Neural cell (in vitro differentiated cells): ENCODE results near the gene SLC22A23.

Experiments
- CTCF ChIP-seq: fragments of 450-650 bp; IDR thresholded peaks from 2 replicates; pipeline ENCODE4 v1.5.1; 2014; ENCODE audit warnings: antibody characterized with exemption, mild to moderate bottlenecking, moderate library complexity; ENCODE audit not compliant: poor library complexity, severe bottlenecking
- EZH2 ChIP-seq: fragments of 200-600, 300-800 bp; shearing (Covaris generic), sonication (generic); IDR thresholded peaks from 2 replicates; pipeline ENCODE4 v1.6.1; 2014; ENCODE audit warnings: antibody characterized with exemption, low read length, borderline replicate concordance, mild to moderate bottlenecking; ENCODE audit not compliant: insufficient read depth, poor library complexity, severe bottlenecking
- POLR2AphosphoS5 ChIP-seq: IDR thresholded peaks from 2 replicates; pipeline ENCODE4 v1.6.1; 2012
- TAF1 ChIP-seq: IDR thresholded peaks from 2 replicates; pipeline ENCODE4 v1.6.1; 2012; ENCODE audit warnings: low read depth

GRCh38 chr6:3480009-3480408, 23.2 kb upstream of the SLC22A23 start:
- TF ChIP-seq CTCF = no peak
- no peak for TF ChIP-seq EZH2
- no peak for TF ChIP-seq TAF1
- no peak for TF ChIP-seq POLR2AphosphoS5
